ENCODE measurements around the gene SEMA3B. TPM values are rescaled to one million over a fixed set of nuclear protein-coding genes. Genes with fewer than 3 reads are reported as not detected.
"Not testable (repeated sequence)": the region's sequence is repeated elsewhere in the genome, so short reads cannot be mapped to it uniquely, and the experiment has no call there.

The SEMA3B gene
- total RNA-seq, 2 donors from 2014 or later = 1.2 to 2.3 TPM

DNA sequence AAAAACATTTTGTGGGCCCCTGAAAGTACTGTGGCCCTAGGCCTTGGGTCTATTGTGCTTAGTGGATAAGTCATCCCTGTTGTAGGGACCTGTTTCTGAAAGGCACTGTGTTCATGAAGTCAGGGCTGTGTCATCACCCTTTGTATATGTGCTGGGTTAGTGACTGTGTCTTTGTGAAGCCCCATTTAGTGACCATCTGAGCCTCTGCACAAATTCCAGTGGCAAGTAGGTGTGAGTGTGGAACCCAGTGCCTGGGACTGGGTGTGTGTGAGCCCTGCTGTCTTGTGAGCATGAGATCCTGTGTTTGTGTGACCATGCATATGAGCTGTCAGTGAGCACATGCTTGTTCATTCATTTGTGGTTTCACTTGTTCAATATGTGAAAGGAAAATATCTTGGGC, 35.7 kb downstream of the SEMA3B start:
- H3K27me3 Mint-ChIP-seq = no peaks in the 10 kb centered on the region
- peak; percentile 66 for ATAC-seq (replicated peaks)
- H3K9me3 Mint-ChIP-seq = no peaks in the 10 kb centered on the region
- H3K27ac Mint-ChIP-seq = no peak overlapping the region
- peaks cover 8% of the 10 kb centered on the region for H3K4me1 Mint-ChIP-seq
- H3K36me3 Mint-ChIP-seq (ENCODE audit: low read depth) = no peaks in the 10 kb centered on the region
- H3K4me3 Mint-ChIP-seq = no peak overlapping the region

DNA sequence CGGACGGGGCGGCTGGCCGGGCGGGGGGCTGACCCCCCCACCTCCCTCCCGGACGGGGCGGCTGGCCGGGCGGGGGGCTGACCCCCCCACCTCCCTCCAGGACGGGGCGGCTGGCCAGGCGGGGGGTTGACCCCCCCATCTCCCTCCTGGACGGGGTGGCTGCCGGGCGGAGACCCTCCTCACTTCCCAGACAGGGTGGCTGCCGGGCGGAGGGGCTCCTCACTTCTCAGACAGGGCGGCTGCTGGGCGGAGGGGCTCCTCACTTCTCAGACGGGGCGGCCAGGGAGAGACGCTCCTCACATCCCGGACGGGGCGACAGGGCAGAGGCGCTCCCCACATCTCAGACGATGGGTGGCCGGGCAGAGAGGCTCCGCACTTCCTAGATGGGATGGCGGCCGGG, 43.1 kb downstream of the SEMA3B start:
- not testable (repeated sequence) for H3K27ac Mint-ChIP-seq; ATAC-seq (replicated peaks); H3K27me3 Mint-ChIP-seq

DNA sequence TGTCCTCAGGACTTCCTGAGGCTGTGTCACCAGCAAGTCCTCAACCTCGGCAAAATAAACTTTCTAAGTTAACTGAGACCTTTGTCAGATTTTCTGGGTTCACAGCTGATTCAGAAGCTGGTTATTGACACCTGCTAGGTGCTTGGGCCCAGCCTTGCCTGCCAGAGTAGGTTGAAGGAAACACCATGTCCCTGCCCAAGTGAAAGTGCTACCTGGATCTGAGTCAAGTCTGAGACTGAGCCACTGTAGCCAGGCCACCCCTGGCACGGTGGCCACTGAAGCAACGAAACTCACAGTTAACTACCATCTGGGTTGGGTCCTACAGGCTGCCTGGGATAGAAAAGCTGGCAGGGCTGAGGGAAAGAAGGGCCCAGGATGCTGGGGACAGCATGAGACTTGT, 45.4 kb downstream of the SEMA3B start:
- H3K27ac Mint-ChIP-seq = peak overlapping the region; percentile 41

More for the DNA sequence above, 43.1 kb downstream of the SEMA3B start:
- H3K36me3 Mint-ChIP-seq (ENCODE audit: low read depth); H3K9me3 Mint-ChIP-seq; H3K4me3 Mint-ChIP-seq; H3K4me1 Mint-ChIP-seq: not testable (repeated sequence)

DNA sequence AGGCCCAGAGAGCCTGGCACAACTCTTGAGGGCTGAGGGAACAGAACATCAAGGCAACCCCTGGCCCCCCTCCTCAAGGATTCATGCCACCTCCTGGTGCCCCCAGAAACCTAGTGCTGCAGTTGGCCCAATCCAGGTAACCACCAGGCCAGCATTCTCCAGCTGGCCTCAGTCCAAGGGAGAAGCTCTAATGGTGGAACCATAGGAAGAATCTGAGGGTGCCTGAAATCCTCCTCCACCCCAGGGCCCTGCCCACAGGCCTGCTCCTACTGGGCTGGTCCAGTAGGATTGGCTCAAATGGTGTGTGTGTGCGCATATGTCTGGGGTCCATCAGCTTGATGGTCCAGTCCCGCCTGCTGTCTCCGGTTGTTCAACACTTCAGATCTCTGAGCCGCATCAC, 45.9 kb downstream of the SEMA3B start:
- no peak overlapping the region for H3K4me3 Mint-ChIP-seq
- no peaks in the 10 kb centered on the region for H3K36me3 Mint-ChIP-seq (ENCODE audit: low read depth)

More for the DNA sequence above, 45.4 kb downstream of the SEMA3B start:
- ATAC-seq (replicated peaks) = no peak
- no peaks in the 10 kb centered on the region for H3K9me3 Mint-ChIP-seq
- peaks cover 13% of the 10 kb centered on the region for H3K4me1 Mint-ChIP-seq
- H3K4me3 Mint-ChIP-seq = no peak overlapping the region
- no peaks in the 10 kb centered on the region for H3K36me3 Mint-ChIP-seq (ENCODE audit: low read depth)
- no peaks in the 10 kb centered on the region for H3K27me3 Mint-ChIP-seq

DNA sequence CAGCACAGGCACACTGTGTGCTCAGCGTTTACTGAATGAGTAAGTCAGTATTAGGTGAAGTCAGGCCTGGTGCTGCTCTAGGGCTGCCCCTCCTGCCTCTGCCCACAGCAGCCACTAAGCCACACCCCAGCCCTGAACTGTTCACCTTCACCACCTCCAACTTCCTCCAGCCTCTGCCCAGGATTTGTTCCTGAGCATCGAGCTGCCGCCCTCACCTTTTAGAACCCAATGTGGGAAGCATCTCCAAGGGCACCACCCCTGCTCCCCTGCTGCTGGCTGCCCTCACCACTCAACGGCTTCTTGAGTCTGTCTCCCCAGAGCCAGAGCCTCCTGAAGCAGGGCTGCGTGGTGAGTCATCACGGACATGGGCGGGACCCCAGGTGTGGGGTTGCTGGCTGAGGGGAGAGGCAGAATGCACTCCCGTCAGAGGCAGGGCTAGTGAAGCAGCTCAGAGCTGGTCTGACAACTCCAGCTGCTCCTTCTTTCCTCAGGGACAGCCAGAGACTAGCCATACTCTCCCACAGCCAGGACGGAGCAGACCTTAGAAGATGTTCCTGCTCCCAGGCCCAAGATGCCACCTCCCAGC, 47.8 kb downstream of the SEMA3B start:
- H3K9me3 Mint-ChIP-seq = no peaks in the 10 kb centered on the region

More for the DNA sequence above, 45.9 kb downstream of the SEMA3B start:
- no peaks in the 10 kb centered on the region for H3K9me3 Mint-ChIP-seq
- H3K27me3 Mint-ChIP-seq = no peaks in the 10 kb centered on the region
- H3K27ac Mint-ChIP-seq = peak overlapping the region; percentile 47
- ATAC-seq (replicated peaks) = no peak
- peaks cover 16% of the 10 kb centered on the region for H3K4me1 Mint-ChIP-seq

DNA sequence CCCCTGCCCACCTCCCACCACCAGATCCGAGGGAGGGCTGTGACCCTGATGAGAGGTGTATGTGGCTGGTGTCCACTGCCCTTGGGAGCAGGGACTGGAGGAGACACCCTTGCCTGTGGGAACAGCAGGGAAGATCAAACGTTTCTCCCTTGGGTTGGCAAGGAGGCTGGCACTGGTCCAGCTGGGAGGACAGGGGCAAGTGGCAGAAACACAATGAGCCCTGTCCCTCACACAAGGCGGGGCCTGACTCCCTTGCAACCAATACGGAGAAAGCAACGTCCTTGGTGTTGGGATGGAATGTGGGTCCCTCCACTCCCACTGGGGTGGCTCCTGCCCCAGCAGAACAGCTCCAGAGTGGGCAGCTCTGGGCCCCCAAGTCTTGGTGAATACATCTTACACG, 48.4 kb downstream of the SEMA3B start:
- no peaks in the 10 kb centered on the region for H3K36me3 Mint-ChIP-seq (ENCODE audit: low read depth)
- H3K4me1 Mint-ChIP-seq = peaks cover 21% of the 10 kb centered on the region
- peak overlapping the region; percentile 71 for H3K4me3 Mint-ChIP-seq

More for the DNA sequence above, 47.8 kb downstream of the SEMA3B start:
- Mint-ChIP-seq H3K4me3 (peak overlapping the region; percentile 71), H3K27ac (peak overlapping the region; percentile 74), H3K4me1 (peaks cover 21% of the 10 kb centered on the region), H3K27me3 (no peaks in the 10 kb centered on the region), H3K36me3 (ENCODE audit: low read depth) (no peaks in the 10 kb centered on the region)
- peak; percentile 80 for ATAC-seq (replicated peaks)

DNA sequence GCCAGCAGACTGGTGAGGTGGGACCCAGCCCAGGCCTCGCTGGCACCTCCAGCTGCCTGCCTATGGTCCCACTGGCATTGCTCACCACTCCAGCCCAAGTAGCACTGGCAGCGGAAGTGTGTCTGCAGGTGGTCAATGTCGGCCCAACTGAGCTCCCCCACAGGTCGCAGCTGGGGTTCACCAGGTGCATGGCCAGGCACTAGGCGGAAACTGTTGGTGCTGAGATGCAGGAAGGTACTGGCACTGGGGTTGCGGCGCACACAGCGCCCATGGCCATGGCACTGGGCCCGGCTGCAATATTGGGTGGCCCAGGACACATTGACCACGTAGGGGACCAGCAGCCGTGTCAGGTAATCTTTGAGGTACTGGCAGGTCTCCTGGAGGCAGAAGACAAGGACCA, 49.2 kb downstream of the SEMA3B start:
- Mint-ChIP-seq H3K4me3 (no peak overlapping the region), H3K27me3 (no peaks in the 10 kb centered on the region), H3K27ac (no peak overlapping the region), H3K36me3 (ENCODE audit: low read depth) (no peaks in the 10 kb centered on the region), H3K9me3 (no peaks in the 10 kb centered on the region), H3K4me1 (peaks cover 21% of the 10 kb centered on the region)
- no peak for ATAC-seq (replicated peaks)

More for the DNA sequence above, 48.4 kb downstream of the SEMA3B start:
- no peak for ATAC-seq (replicated peaks)
- Mint-ChIP-seq H3K9me3 (no peaks in the 10 kb centered on the region), H3K27ac (peak overlapping the region; percentile 74), H3K27me3 (no peaks in the 10 kb centered on the region)

DNA sequence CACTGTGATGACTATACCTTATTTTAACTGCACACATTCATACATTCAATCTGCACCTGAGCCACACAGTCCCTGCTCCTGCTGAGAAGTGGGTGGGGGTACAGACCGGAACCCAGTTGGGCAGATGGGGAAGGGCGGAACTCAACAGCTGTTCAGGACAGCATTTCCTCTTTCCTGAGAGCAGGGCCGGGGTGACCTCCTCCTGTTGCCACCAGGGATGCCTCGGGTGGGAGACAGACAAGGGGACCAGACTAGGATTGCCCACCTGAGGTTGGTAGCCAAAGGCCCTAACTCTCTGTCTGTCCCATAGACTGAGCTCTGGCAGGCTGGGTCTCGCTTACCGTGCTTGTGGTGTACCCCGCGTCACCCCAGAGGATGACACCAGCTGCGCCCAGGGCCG, 49.7 kb downstream of the SEMA3B start:
- ATAC-seq (replicated peaks) = no peak
- H3K36me3 Mint-ChIP-seq (ENCODE audit: low read depth) = no peaks in the 10 kb centered on the region
- no peak overlapping the region for H3K27ac Mint-ChIP-seq
- H3K9me3 Mint-ChIP-seq = no peaks in the 10 kb centered on the region
- peaks cover 21% of the 10 kb centered on the region for H3K4me1 Mint-ChIP-seq
- H3K27me3 Mint-ChIP-seq = no peaks in the 10 kb centered on the region
- H3K4me3 Mint-ChIP-seq = peak overlapping the region; percentile 88

DNA sequence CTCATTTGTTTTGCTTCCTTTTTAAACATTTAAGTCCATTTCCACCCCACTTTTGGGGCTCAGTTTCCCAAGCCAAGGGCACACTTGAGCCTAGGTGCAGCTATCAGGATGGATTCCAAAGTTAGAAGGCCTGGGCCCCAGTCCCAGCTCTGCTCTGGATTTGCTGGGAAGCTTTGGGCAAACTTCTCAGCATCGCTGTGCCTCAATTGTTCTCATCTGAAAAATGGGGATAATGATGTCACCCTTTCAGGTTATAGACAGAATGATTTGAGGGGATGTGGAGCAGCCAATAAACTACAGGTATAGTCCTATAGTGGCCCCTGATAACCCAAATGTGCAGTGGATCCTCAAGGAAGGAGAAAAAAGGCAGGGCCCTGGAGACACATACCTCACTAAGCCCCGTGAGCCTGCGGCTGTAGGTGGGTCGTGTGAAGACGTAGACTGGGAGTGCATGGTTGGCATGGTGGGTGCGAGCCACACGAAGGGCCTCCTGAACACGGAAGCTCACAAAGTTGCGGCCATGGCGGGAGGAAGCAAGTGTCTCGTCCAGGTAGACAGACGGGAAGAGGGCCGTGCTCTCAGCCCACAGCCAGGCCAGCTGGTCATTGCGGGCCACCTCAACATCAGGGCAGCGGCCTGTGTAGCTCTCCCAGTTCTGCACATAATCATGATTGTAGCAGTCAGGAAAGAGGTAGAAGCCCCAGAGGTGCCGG, 50.4 kb downstream of the SEMA3B start:
- Mint-ChIP-seq H3K36me3 (ENCODE audit: low read depth) (no peaks in the 10 kb centered on the region), H3K4me1 (peaks cover 21% of the 10 kb centered on the region), H3K27me3 (no peaks in the 10 kb centered on the region), H3K9me3 (no peaks in the 10 kb centered on the region), H3K4me3 (peak overlapping the region; percentile 88), H3K27ac (no peak overlapping the region)
- no peak for ATAC-seq (replicated peaks)

DNA sequence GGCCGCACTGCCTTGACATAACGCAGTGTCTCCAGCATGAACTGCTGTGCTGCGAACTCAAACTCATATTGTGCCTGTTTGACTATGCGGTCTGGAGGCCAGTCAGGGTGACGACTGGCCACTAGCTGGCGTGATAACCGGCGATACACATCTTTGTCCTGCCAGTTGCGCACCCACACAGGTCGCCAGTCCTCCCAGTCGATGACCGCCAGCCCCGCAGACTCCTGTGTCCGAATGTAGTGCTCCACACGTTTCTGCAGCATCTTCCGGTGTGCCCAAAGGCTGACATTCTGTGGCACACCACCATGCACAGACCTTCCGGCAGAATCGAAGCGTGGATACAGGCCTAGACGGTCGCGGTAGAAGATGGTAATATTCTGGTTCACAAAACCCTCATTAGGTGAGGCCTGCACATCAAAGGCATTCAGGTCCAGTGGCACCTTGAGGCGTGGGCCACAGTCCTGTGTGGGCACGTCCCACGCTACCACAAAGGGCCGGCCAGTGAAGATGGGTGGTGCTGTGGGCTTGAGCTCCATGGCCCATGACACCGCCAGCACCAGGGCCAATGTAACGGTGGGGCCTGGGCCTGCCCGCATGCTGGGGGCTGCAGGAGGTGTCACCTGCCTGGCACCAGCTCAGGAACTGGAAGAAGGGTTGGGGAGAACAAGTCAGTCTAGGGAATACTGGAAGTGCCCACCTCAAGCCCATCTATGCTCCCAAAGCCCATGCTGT, 51.1 kb downstream of the SEMA3B start:
- Mint-ChIP-seq H3K4me1 (peaks cover 21% of the 10 kb centered on the region), H3K36me3 (ENCODE audit: low read depth) (peaks cover 6% of the 10 kb centered on the region), H3K4me3 (peak overlapping the region; percentile 88), H3K27ac (peak overlapping the region; percentile 87), H3K9me3 (no peaks in the 10 kb centered on the region), H3K27me3 (no peaks in the 10 kb centered on the region)
- ATAC-seq (replicated peaks) = no peak

DNA sequence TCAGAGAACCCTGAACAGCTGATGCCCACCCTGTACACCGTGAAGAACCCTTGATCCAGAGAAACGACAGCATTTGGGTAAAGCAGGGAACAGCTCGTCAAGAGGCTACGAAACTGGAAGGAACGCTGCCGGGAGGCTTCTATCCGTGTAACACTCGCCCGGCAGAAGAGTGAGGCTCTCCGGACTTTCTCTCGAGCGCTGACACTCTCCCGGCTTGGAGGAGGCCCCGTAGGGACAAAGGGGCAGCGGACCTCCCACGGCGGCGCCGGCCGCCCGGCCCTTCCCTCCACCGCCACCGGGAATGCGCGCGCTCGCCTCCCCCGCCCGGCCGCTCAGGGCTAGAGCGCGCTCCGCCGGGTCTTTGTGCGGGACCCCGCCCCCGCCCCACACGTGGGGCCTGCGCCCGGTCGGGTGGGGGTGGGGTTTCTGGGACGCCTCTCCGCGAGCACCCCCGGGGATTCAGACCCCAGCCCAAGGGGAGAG, 51.9 kb downstream of the SEMA3B start:
- ATAC-seq (replicated peaks) = peak; percentile 61
- no peaks in the 10 kb centered on the region for H3K27me3 Mint-ChIP-seq
- peaks cover 11% of the 10 kb centered on the region for H3K36me3 Mint-ChIP-seq (ENCODE audit: low read depth)
- peak overlapping the region; percentile 87 for H3K27ac Mint-ChIP-seq
- H3K9me3 Mint-ChIP-seq = no peaks in the 10 kb centered on the region
- peak overlapping the region; percentile 88 for H3K4me3 Mint-ChIP-seq
- peaks cover 21% of the 10 kb centered on the region for H3K4me1 Mint-ChIP-seq

DNA sequence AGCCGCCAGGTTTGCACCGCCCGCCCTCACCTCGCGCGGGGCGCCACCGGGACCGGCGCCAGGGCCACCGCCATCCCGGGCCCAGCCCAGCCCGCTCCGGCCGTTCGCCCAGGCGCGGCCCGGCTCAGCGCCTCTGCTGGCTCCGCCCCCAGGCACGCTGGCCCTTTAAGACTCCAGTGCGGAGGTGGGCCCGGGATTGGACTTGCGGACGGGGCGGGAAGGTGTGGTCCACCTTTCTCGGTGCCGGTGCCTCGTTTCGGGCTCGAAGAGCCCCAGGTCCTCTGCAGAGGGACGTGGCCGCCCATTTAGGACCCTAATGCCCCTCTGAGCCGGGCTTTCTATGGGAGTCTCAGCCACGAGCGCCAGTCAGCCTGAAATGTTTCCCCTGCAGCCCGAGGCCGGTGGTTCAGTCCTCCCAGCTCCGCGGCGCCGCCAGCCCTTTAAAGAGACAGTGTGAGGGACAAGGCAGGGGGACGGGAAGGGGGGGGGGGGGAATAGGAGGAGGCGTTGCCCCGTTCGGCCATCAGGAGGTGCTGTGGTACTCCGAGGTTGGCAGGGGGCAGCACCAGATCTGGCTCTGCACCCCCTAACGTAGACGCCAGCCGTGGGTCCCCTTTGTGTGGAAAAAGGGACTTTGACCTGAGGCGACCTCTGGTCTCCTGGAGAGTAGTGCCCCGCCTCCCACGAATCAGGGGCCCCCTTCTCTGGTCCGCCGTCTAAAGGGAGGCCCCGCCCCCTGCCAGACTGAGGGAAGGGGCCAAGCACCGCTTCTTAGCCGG, 52.6 kb downstream of the SEMA3B start:
- Mint-ChIP-seq H3K4me1 (peaks cover 16% of the 10 kb centered on the region), H3K4me3 (peak overlapping the region; percentile 88), H3K27me3 (no peaks in the 10 kb centered on the region), H3K27ac (peak overlapping the region; percentile 88), H3K9me3 (no peaks in the 10 kb centered on the region), H3K36me3 (ENCODE audit: low read depth) (peaks cover 11% of the 10 kb centered on the region)
- ATAC-seq (replicated peaks) = peak; percentile 80

DNA sequence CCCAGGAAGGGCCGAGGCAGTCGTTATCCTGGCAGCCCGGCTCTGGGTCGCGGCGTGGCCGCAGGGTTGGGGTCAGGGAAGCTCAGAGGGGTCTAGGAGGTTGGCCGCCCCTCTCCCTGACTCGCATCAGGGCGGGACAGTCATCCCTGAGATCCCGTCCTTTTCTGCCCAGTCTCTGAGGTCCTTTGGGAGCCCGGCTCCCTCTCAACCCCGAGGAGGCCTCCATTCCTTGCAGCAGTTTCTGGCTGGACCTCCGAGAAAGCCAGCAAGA, 53.1 kb downstream of the SEMA3B start:
- Mint-ChIP-seq H3K4me3 (peak overlapping the region; percentile 88), H3K36me3 (ENCODE audit: low read depth) (peaks cover 11% of the 10 kb centered on the region), H3K4me1 (peaks cover 11% of the 10 kb centered on the region), H3K9me3 (no peaks in the 10 kb centered on the region), H3K27me3 (no peaks in the 10 kb centered on the region), H3K27ac (no peak overlapping the region)
- no peak for ATAC-seq (replicated peaks)

DNA sequence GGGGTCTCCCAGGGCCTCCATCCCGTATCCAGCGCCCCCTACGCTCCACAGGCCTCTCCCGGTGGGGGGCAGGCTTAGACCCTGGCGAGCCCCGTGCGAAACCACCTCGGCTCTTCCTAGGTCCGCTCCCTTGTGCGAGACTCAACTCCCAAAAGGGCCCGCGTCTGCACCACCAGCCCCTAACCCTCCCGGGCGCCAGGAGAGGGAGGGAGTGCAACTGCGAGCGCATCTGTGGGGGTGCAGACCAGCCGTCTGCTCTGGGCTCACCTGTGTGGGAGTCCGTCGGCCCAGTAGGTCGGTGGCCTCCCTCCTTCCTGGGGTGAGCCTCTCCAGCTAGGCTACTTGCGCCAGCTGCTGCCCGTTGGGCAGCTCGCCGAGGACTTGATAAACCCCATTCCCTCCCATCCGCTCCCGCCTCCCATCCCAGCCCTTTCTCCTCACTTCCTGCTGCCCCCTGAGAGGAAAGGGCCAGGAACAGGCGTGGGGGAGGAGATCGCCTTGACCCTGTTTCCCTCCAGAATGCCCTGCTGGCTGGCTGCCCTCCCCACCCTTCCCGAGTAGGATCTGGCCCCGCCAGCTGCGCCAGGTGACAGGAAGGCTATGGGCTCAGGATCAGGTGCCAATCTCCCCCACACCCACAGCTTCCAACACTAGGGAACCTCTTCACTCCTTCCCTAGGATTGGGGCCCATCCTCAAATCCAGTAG, 53.6 kb downstream of the SEMA3B start, which contains the start of gene HYAL2:
TSS of gene HYAL2 (minus strand) at position 360 of the 706 bp plus-strand sequence. CDS start 2,256 bp downstream, outside the sequence.
- Mint-ChIP-seq H3K9me3 (no peaks in the 10 kb centered on the region), H3K4me3 (peak within 1 kb of the TSS; percentile 88), H3K27me3 (no peaks in the 10 kb centered on the region), H3K27ac (peak within 1 kb of the TSS; percentile 88), H3K4me1 (peaks cover 11% of the 10 kb centered on the region), H3K36me3 (ENCODE audit: low read depth) (peaks cover 11% of the 10 kb centered on the region)
- no peak for ATAC-seq (replicated peaks)
